Measurements from ENCODE around the gene FAM193A.
"Not testable (repeated sequence)": the region's sequence is repeated elsewhere in the genome, so short reads cannot be mapped to it uniquely, and the experiment has no call there.

The FAM193A gene

DNA sequence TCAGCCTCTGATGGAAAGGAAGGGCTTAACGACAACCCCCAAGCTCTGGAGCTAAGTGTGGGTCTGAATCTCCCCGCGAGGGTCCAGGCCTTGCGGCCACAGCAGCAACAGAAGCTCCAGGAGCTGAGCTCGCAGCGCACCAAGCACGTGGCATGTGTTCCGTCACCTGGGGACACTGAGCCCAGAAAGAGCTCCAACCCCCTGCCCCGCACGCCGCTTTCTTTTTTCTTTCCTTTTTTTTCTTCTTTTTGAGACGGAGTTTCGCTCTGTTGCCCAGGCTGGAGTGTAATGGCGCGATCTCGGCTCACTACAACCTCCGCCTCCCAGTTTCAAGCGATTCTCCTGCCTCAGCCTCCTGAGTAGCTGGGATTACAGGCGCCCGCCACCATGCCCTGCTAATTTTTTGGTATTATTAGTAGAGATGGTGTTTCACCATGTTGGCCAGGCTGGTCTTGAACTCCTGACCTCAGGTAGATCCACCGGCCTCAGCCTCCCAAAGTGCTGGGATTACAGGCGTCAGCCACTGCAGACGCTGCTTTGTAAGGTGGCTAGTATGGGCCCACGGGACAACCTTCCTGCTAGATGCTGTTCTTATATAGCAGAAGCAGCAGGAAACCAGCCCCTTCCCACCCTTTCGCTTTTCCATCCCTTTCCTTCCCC lies 220.4 kb downstream of the FAM193A start:
- no peak for DNase-seq

- no peak for DNase-seq
These were observed 221.0 kb downstream of the FAM193A start for GRCh38 chr4:2757426-2757825.

GRCh38 chr4:2761035-2761923 lies 224.8 kb downstream of the FAM193A start:
- DNase-seq = no peak

- DNase-seq = no peak
These were observed 225.6 kb downstream of the FAM193A start for GRCh38 chr4:2762048-2762447.

- not testable (repeated sequence) for DNase-seq
These were observed 226.3 kb downstream of the FAM193A start for GRCh38 chr4:2762486-2763370.

GRCh38 chr4:2763511-2763967 lies 227.1 kb downstream of the FAM193A start:
- no peak for DNase-seq

DNA sequence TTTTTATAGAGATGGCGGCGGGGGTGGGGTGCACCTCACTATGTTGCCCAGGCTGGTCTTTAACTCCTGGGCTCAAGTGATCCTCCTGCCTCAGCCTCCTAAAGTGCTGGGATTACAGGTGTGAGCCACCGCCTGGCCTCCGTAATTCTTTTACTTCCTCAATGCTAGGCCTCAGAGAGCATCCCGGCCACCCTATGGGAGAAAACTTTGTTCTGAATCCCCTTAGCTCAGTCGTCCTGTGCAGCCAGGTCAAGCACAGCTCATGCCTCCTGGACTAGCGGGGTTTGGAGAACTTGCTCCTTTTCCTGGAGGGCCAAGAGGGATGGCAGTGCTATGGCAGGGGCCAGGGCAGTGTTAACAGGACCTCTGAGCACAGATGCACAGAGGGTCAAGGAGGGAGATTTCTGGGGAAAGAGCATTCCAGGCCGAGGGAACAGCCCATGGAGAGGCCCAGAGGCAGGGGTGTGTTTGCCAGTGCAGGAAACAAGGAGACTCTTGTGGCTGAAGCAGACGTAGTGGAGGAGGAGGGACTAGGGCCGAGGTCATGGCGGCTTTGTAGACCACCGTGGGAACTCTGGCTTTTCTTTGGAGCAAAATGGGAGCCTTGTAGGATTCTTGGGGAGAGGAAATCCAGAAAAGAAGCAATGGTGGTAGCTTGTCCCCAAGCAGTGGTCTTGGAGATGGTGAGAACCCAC lies 229.5 kb downstream of the FAM193A start:
- no peak for DNase-seq

- DNase-seq = no peak
These were observed 230.7 kb downstream of the FAM193A start for GRCh38 chr4:2767046-2767704.

- no peak for DNase-seq
These were observed 231.2 kb downstream of the FAM193A start for GRCh38 chr4:2767705-2768074.

DNA sequence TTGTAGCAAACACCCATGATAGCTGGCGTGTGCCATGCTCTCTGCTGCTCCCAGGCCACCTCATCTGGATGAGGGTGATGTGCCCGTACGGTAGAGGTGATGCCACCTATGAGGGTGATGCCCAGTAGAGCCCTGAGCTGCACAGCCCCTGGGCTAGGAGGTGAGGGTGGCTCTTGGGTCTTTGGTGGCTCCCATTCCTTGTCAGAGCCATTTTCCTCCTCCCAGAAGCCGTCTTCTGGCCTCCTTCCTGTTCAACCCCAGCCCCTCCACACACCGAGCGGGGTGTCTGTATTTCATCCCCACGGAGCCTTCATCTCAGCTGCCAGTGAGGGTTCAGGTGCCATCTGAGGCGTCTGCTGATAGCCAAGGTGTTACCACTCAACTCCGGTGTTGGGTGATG lies 231.7 kb downstream of the FAM193A start:
- DNase-seq = no peak

DNA sequence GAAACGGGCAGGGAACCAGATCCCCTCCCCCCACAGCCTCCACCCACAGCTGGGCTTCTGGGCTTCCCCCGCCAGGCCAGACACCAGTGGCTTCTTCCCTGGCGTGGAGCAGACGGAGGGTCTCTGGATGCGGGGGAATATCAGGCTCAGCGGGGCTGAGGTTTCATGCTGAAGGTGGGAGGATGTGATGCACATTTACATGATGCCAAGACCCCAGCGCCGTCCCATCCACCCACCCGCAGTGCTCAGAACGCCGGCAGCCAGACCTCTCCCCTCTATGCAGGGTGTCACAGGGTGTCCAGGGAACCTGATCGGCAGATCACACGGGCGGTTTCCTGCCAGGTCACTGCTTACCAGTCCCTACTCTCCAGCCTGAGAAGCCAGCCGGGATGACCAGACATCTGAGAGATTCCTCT lies 232.5 kb downstream of the FAM193A start:
- no peak for DNase-seq

DNA sequence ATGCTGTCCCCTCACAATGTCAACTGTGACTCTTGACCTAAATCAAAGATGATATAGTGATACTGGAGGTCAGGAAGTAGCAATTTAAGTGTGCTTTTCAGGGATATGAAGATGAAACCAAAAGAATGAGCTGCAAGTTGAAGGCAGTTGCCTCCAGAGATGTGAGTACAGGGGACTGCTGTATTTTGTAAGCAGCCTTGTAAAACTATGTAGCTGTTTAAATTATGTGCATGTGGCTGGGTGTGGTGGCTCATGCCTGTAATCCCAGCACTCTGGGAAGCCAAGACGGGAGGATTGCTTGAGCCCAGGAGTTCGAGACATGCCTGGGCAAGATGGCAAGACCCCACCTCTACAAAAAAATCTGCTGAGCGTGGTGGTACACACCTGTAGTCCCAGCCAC lies 234.8 kb downstream of the FAM193A start:
- DNase-seq = no peak

DNA sequence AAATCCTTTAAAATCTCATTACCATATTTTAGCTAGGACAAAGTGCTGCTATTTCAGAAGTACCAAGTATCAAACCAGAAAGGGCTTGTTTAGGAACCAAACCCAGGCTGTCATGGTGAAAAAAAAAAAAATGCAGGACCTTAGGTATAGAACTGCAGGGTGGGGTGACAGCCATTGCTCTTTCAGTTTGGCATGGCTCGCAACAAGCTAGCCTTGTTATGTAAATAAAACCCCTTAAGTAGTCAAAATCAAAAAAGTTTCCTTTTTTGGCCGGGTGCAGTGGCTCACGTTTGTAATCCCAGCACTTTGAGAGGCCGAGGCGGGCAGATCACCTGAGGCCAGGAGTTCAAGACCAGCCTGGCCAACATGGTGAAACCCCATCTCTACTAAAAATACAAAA lies 244.2 kb downstream of the FAM193A start:
- not testable (repeated sequence) for DNase-seq

DNA sequence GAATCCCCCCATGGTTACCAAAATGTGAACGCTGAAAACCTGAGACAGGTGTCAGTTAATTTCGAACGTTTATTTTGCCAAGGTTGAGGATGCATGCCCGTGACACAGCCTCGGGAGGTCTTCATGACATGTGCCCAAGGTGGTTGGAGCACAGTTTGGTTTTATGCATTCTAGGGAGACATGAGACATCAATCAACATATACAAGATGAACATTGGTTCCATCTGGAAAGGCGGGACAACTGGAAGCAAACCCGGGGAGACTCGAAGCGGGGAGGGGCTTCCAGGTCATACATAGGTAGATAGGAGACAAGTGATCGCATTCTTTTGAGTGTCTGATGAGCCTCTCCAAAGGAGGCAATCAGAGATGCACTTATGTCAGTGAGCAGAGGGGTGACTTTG lies 245.5 kb downstream of the FAM193A start:
- no peak for DNase-seq
